Activated CD8-positive, alpha-beta T cell treated with anti-CD3 and anti-CD28 coated beads for 36 hours (primary cell): ENCODE results near the gene NAALADL2. TPM values are rescaled to one million over a fixed set of nuclear protein-coding genes. Genes with fewer than 3 reads are reported as not detected.

Experiments
- ATAC-seq: fragments of 200-7000 bp; cut with Tn5 transposase; one replicate; pipeline ENCODE4 v1.10.0; 2021; ENCODE audit warnings: mild to moderate bottlenecking, moderate library complexity
- CTCF ChIA-PET: fragments of 350-600 bp; sonication (Branson Sonifier 250); formaldehyde crosslinking; loops from one replicate; lab custom pipeline; 2021; ENCODE audit warnings: antibody characterized with exemption; lab: Charles Lee
- POLR2A ChIA-PET: fragments of 350-600 bp; sonication (Branson Sonifier 250); formaldehyde crosslinking; loops from one replicate; lab custom pipeline; 2021; ENCODE audit warnings: antibody characterized with exemption; lab: Charles Lee
- DNase-seq: peaks from one replicate; pipeline ENCODE4 v3.0.0-alpha.2; 2020
- H3K27ac Mint-ChIP-seq: one replicate; pipeline ENCODE4 v1.8.0; 2021; ENCODE audit warnings: mild to moderate bottlenecking, mixed read lengths
- H3K27me3 Mint-ChIP-seq: one replicate; pipeline ENCODE4 v1.8.0; 2021; ENCODE audit warnings: mixed read lengths
- H3K36me3 Mint-ChIP-seq: one replicate; pipeline ENCODE4 v1.8.0; 2021; ENCODE audit warnings: low read depth, mixed read lengths
- H3K4me1 Mint-ChIP-seq: one replicate; pipeline ENCODE4 v1.8.0; 2021; ENCODE audit warnings: low read depth, mixed read lengths
- H3K4me3 Mint-ChIP-seq: one replicate; pipeline ENCODE4 v1.8.0; 2021; ENCODE audit warnings: mild to moderate bottlenecking, moderate library complexity, mixed read lengths
- H3K9me3 Mint-ChIP-seq: one replicate; pipeline ENCODE4 v1.8.0; 2021; ENCODE audit warnings: mixed read lengths
- CTCF ChIP-seq: fragments of 200-600 bp; IDR thresholded peaks from one replicate; pipeline ENCODE4 v1.8.0; 2022; ENCODE audit warnings: antibody characterized with exemption, mild to moderate bottlenecking
- intact Hi-C: fragments of 100-400 bp; cut with micrococcal nuclease; formaldehyde crosslinking; loops from one replicate; pipeline ENCODE4 v1.10.0; 2022
- total RNA-seq, 2 experiments: library from RNA; stranded (reverse); gene quantifications; one replicate each; pipeline ENCODE4 v1.2.3, GENCODE V29; 2021

NAALADL2 gene
- under 1 TPM in 1 of 2 experiments, not detected in 1; 0.60 TPM for total RNA-seq

- ATAC-seq (no peak), DNase-seq (no peak)
- TF ChIP-seq CTCF, result no peak
- no peaks in the 10 kb centered on the region for H3K36me3 Mint-ChIP-seq
- H3K27me3 Mint-ChIP-seq, result no peaks in the 10 kb centered on the region
- CTCF ChIA-PET, result no interaction called here
- POLR2A ChIA-PET, result no interaction called here
- H3K4me3 Mint-ChIP-seq, result no peak within 1 kb of the TSS
- intact Hi-C loops, result no loop called here
- peaks cover under 1% of the 10 kb centered on the region for H3K9me3 Mint-ChIP-seq
- no peaks in the 10 kb centered on the region for H3K4me1 Mint-ChIP-seq
- H3K27ac Mint-ChIP-seq, result no peak within 1 kb of the TSS
These were observed at the start of gene NAALADL2 for GRCh38 chr3:174859114-174859735. TSS of gene NAALADL2 (plus strand) at chr3:174859334.

- Mint-ChIP-seq H3K4me3 (no peak overlapping the region), H3K9me3 (peaks cover 1% of the 10 kb centered on the region), H3K27me3 (no peaks in the 10 kb centered on the region), H3K36me3 (no peaks in the 10 kb centered on the region), H3K4me1 (no peaks in the 10 kb centered on the region), H3K27ac (no peak overlapping the region)
- DNase-seq, result no peak
- intact Hi-C loops, result no loop called here
- ChIA-PET POLR2A (interaction anchor here (0.6 kb wide), 1 partner anchor 157 kb away, joined by 3 read pairs; no protein-coding TSS in a partner anchor), CTCF (no interaction called here)
- no peak for TF ChIP-seq CTCF
- no peak for ATAC-seq
These were observed 48.9 kb upstream of the NAALADL2 start for GRCh38 chr3:174810254-174810653.

- Mint-ChIP-seq H3K27ac (no peak overlapping the region), H3K9me3 (peaks cover 1% of the 10 kb centered on the region), H3K4me1 (no peaks in the 10 kb centered on the region), H3K36me3 (no peaks in the 10 kb centered on the region), H3K27me3 (no peaks in the 10 kb centered on the region), H3K4me3 (no peak overlapping the region)
- intact Hi-C loops, result no loop called here
- ATAC-seq (no peak), DNase-seq (no peak)
- CTCF ChIA-PET, result no interaction called here
- POLR2A ChIA-PET, result no interaction called here
- TF ChIP-seq CTCF, result no peak
These were observed 46.8 kb upstream of the NAALADL2 start for GRCh38 chr3:174812172-174812862.

- H3K36me3 Mint-ChIP-seq, result no peaks in the 10 kb centered on the region
- TF ChIP-seq CTCF, result no peak
- no peak overlapping the region for H3K4me3 Mint-ChIP-seq
- CTCF ChIA-PET, result no interaction called here
- H3K9me3 Mint-ChIP-seq, result no peaks in the 10 kb centered on the region
- H3K27ac Mint-ChIP-seq, result no peak overlapping the region
- no peaks in the 10 kb centered on the region for H3K27me3 Mint-ChIP-seq
- ATAC-seq (no peak), DNase-seq (no peak)
- POLR2A ChIA-PET, result no interaction called here
- intact Hi-C loops, result no loop called here
- H3K4me1 Mint-ChIP-seq, result no peaks in the 10 kb centered on the region
These were observed 43.4 kb upstream of the NAALADL2 start for GRCh38 chr3:174815750-174816149.

GRCh38 chr3:174820885-174821284 lies 38.2 kb upstream of the NAALADL2 start:
- H3K9me3 Mint-ChIP-seq, result peaks cover under 1% of the 10 kb centered on the region
- ChIA-PET CTCF (no interaction called here), POLR2A (no interaction called here)
- DNase-seq, result no peak
- TF ChIP-seq CTCF, result no peak
- no peak overlapping the region for H3K4me3 Mint-ChIP-seq
- no peaks in the 10 kb centered on the region for H3K4me1 Mint-ChIP-seq
- intact Hi-C loops, result no loop called here
- no peak overlapping the region for H3K27ac Mint-ChIP-seq
- H3K27me3 Mint-ChIP-seq, result no peaks in the 10 kb centered on the region
- no peaks in the 10 kb centered on the region for H3K36me3 Mint-ChIP-seq
- no peak for ATAC-seq
